Loucy (cell line): ENCODE measurements around the gene SMAD5.

ENCODE experiments used
- CTCF ChIP-seq: fragments of 200-600 bp; sonication (generic); conservative IDR thresholded peaks from 2 replicates; pipeline ENCODE4 v1.5.1; 2014; ENCODE audit warnings: mild to moderate bottlenecking, antibody characterized with exemption, low read length
- EZH2phosphoT487 ChIP-seq: fragments of 200-600 bp; IDR thresholded peaks from 2 replicates; pipeline ENCODE4 v1.6.1; 2018; ENCODE audit warnings: antibody characterized with exemption, mild to moderate bottlenecking, moderate library complexity, borderline replicate concordance

GRCh38 chr5:136159457-136159856, 26.8 kb downstream of the SMAD5 start:
- TF ChIP-seq CTCF, result no peak
- TF ChIP-seq EZH2phosphoT487, result no peak
